ENCODE measurements around the gene GOLGA6L2.
"Not testable (repeated sequence)": the region's sequence is repeated elsewhere in the genome, so short reads cannot be mapped to it uniquely, and the experiment has no call there.

Gene GOLGA6L2

GRCh38 chr15:23424111-23424904 lies 22.7 kb downstream of the GOLGA6L2 start:
- no peak for DNase-seq (ENCODE audit: low read depth in 2 of 2, low spot score in 1 of 2)

- DNase-seq (ENCODE audit: low read depth in 2 of 2, low spot score in 1 of 2) = no peak
These were observed 23.9 kb downstream of the GOLGA6L2 start for GRCh38 chr15:23422946-23423708.

- DNase-seq (ENCODE audit: low read depth in 2 of 2, low spot score in 1 of 2) = no peak
These were observed 24.7 kb downstream of the GOLGA6L2 start for GRCh38 chr15:23422099-23422945.

DNA sequence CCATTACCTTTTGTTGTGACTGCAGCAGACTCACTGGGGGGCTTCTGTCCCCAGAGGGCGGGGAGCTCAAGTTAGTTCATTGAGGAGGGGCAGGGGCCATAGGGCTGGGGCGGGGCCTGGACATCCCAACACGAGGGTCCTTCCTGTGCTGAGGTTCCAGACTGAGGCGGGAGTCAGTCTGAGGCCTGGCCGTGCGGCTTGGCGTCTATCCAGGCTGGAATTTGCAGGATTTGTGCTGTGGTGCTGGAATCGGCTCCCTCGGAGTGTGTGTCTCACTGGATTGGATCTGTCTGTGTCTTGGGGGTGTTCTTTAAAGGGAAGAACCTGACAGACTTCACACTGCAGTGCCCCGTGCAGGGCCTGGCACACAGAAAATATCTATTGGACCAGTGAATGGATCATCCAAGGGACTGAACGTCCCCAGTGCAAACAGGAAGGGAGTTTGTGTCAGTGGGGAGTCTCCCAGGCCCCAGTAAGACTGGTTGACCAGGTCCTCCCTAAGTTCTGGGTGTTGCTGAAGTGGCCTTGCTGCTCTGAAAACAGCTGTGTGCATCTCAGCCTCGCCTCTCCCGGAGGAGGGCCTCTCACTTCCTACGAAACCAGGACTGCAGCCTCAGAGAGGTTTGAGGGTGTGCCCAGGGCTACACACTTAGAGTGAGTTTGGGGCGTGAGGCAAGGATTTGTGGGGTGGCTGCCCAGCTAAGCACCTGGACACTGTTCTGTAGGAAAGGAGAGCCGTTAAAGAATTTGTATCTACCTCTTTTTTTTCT lies 26.1 kb downstream of the GOLGA6L2 start:
- no peak for DNase-seq (ENCODE audit: low read depth in 2 of 2, low spot score in 1 of 2)

GRCh38 chr15:23416349-23417276 lies 30.4 kb downstream of the GOLGA6L2 start:
- no peak for DNase-seq (ENCODE audit: low read depth in 2 of 2, low spot score in 1 of 2)

GRCh38 chr15:23415866-23416265 lies 31.2 kb downstream of the GOLGA6L2 start:
- not testable (repeated sequence) for DNase-seq (ENCODE audit: low read depth in 2 of 2, low spot score in 1 of 2)

GRCh38 chr15:23415321-23415865 lies 31.6 kb downstream of the GOLGA6L2 start:
- DNase-seq (ENCODE audit: low read depth in 2 of 2, low spot score in 1 of 2) = no peak

- not testable (repeated sequence) for DNase-seq (ENCODE audit: low read depth in 2 of 2, low spot score in 1 of 2)
These were observed 34.0 kb downstream of the GOLGA6L2 start for GRCh38 chr15:23412881-23413600.

DNA sequence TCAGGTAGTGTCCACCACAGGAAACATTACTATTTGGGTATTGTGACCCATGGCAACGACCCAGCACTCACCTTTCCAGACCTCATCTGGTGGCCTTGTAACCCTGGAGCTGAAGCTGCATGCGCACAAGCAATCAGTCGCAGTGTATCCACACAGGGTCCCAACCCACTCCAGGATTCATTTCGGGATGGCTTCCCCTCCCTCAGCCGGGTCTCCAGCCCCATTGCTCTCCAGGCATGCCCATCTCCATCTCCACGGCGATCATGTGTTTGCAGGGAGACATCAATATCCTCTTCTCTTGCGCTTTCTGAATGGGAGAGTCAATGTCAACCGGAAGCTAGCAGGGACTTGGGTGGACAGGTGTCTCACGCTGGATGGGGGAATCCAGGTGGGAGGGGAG lies 35.2 kb downstream of the GOLGA6L2 start:
- no peak for DNase-seq (ENCODE audit: low read depth in 2 of 2, low spot score in 1 of 2)

DNA sequence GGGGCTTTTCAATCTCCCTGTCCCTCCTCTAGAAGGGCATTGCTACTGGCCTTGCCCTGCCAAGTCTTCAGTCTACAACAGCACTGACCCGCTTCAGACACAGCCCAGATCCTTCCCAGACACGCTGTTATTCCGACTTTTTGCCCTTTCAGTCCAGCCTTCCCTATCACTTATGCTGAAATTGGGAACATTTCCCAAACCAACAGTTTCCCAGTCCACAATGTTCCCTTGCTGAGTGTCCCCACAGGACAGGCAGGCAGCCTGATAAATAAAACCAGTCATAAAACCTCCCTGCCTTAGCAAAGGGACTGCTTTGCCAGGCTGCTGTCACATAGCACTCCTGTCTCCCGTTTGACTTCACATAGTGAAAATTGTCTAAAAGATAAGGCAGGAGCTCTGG lies 43.5 kb downstream of the GOLGA6L2 start:
- DNase-seq (ENCODE audit: low read depth in 2 of 2, low spot score in 1 of 2) = no peak

DNA sequence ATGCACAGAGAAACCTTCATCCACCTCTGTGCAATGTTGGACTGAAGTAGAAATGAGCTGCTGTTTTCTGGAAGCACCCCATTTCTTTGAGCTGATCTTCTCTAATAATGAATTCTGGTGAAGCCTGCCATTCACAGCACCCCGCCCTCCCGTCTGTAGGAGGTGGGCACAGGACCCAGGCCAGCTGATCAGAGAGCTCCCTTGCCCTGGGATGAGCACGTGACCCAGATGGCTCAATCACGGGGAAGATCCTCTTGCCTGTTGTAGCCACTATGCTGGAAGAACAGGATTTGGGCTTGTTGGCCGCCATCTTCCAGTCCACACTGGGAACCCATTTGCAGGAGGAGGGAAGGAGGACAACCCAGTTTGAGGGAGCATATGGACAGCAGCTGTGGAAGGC lies 44.5 kb downstream of the GOLGA6L2 start:
- DNase-seq (ENCODE audit: low read depth in 2 of 2, low spot score in 1 of 2) = no peak

DNA sequence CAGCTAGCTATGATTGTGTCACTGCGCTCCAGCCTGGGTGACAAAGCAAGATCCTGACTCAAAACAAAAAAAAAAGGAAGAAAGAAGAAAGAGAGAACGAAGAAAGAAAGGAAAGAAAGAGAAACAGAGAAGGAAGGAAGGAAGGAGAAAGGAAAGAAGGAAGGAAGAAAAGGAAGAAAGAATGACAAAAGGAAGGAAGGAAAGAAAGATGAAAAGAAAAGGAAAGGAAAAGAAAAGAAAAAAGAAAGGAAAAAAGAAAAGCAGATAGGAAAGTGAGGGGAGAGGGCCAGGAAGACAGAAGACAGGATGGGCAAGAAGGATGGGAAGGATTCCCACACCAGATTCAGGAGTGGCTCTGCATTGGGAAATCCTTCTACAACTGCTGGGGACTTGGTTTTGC lies 44.9 kb downstream of the GOLGA6L2 start:
- no peak for DNase-seq (ENCODE audit: low read depth in 2 of 2, low spot score in 1 of 2)

GRCh38 chr15:23401627-23402026 lies 45.4 kb downstream of the GOLGA6L2 start:
- DNase-seq (ENCODE audit: low read depth in 2 of 2, low spot score in 1 of 2) = no peak

GRCh38 chr15:23399207-23399606 lies 47.8 kb downstream of the GOLGA6L2 start:
- not testable (repeated sequence) for DNase-seq (ENCODE audit: low read depth in 2 of 2, low spot score in 1 of 2)

GRCh38 chr15:23398357-23398756 lies 48.7 kb downstream of the GOLGA6L2 start:
- not testable (repeated sequence) for DNase-seq (ENCODE audit: low read depth in 2 of 2, low spot score in 1 of 2)

DNA sequence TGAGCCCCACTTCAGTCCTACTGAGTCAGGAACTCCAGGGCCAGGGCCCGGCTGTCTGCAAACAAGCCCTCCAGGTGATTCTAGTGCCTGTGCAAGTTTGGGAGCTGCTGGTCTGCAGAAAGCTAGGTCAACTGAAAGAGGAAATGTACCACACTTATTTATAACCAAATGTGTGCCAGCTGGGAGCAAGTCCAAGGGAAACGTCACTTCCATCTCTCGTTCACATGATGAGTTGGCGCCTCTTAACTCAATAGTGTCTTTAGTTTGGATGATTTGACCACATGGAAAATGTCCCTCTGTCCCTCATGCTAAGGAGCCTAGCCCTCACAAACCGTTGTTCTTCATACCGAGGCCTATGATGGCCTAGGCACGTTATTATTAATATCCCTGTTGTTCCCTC lies 49.3 kb downstream of the GOLGA6L2 start:
- no peak for DNase-seq (ENCODE audit: low read depth in 2 of 2, low spot score in 1 of 2)

GRCh38 chr15:23395832-23396231 lies 51.2 kb downstream of the GOLGA6L2 start:
- DNase-seq (ENCODE audit: low read depth in 2 of 2, low spot score in 1 of 2) = no peak

GRCh38 chr15:23395030-23395692 lies 51.9 kb downstream of the GOLGA6L2 start:
- no peak for DNase-seq (ENCODE audit: low read depth in 2 of 2, low spot score in 1 of 2)

Measured in stimulated activated CD8-positive, alpha-beta memory T cell treated with anti-CD3 and anti-CD28 coated beads, Interleukin-4, amount 100 ng/mL, for 1 hour (primary cell).